Measurements from ENCODE around the gene DNAI2. TPM values are rescaled to one million over a fixed set of nuclear protein-coding genes. Genes with fewer than 3 reads are reported as not detected.
A peak's percentile ranks its signal among the peaks of the same experiment; 100 is the strongest.

Gene DNAI2
- total and polyA plus RNA-seq, 4 donors: 4.1 to 14.2 (median 6.7) TPM

- Histone ChIP-seq H3K4me3 (no peak overlapping the region), H3K9ac (ENCODE audit: insufficient read depth in 1 of 2, low read length in 2 of 2) (no peak overlapping the region), H3K9me3 (ENCODE audit: control insufficient read depth in 4 of 4, insufficient read depth in 3 of 4, low read length in 3 of 4) (no peaks in the 10 kb centered on the region), H3K27me3 (ENCODE audit: control insufficient read depth in 3 of 3, insufficient read depth in 3 of 3, low read length in 2 of 3) (no peaks in the 10 kb centered on the region), H3K36me3 (ENCODE audit: control insufficient read depth in 4 of 4, insufficient read depth in 4 of 4, low read length in 4 of 4) (no peaks in the 10 kb centered on the region), H3K27ac (ENCODE audit: low read depth in 1 of 2, low read length in 1 of 2) (no peak overlapping the region), H3K4me1 (ENCODE audit: control insufficient read depth in 5 of 5, insufficient read depth in 5 of 5, low read length in 5 of 5) (no peaks in the 10 kb centered on the region)
- ATAC-seq (ENCODE audit: insufficient read depth, low FRiP score) (no peak), DNase-seq (no peak)
- 90 to 92% methylated on average over 10 of the region's 10 CpGs for WGBS, 2 donors
- TF ChIP-seq, protein P1, sequence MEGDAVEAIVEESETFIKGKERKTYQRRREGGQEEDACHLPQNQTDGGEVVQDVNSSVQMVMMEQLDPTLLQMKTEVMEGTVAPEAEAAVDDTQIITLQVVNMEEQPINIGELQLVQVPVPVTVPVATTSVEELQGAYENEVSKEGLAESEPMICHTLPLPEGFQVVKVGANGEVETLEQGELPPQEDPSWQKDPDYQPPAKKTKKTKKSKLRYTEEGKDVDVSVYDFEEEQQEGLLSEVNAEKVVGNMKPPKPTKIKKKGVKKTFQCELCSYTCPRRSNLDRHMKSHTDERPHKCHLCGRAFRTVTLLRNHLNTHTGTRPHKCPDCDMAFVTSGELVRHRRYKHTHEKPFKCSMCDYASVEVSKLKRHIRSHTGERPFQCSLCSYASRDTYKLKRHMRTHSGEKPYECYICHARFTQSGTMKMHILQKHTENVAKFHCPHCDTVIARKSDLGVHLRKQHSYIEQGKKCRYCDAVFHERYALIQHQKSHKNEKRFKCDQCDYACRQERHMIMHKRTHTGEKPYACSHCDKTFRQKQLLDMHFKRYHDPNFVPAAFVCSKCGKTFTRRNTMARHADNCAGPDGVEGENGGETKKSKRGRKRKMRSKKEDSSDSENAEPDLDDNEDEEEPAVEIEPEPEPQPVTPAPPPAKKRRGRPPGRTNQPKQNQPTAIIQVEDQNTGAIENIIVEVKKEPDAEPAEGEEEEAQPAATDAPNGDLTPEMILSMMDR (IDR thresholded peaks at IDR 0.05; ENCODE audit: control extremely low read depth, extremely low read depth): no peak
These were observed 44.4 kb downstream of the DNAI2 start for GRCh38 chr17:74318391-74318790.

- H3K36me3 ChIP-seq (ENCODE audit: control insufficient read depth in 4 of 4, insufficient read depth in 4 of 4, low read length in 4 of 4): no peaks in the 10 kb centered on the region
- WGBS, 2 donors: 94 to 97% methylated on average over 6 of the region's 6 CpGs
- DNase-seq (no peak), ATAC-seq (ENCODE audit: insufficient read depth, low FRiP score) (no peak)
- no peak overlapping the region for H3K9ac ChIP-seq (ENCODE audit: insufficient read depth in 1 of 2, low read length in 2 of 2)
- TF ChIP-seq, protein P1 (IDR thresholded peaks at IDR 0.05; ENCODE audit: control extremely low read depth, extremely low read depth): no peak
- peaks cover 0 to 19% (median 7%) of the 10 kb centered on the region in 3 donors for H3K27me3 ChIP-seq (ENCODE audit: control insufficient read depth in 3 of 3, insufficient read depth in 3 of 3, low read length in 2 of 3)
- H3K4me3 ChIP-seq: no peak overlapping the region
- no peaks in the 10 kb centered on the region for H3K9me3 ChIP-seq (ENCODE audit: control insufficient read depth in 4 of 4, insufficient read depth in 3 of 4, low read length in 3 of 4)
- H3K4me1 ChIP-seq (ENCODE audit: control insufficient read depth in 5 of 5, insufficient read depth in 5 of 5, low read length in 5 of 5): peaks cover 0 to 14% (median 4%) of the 10 kb centered on the region in 5 donors
- no peak overlapping the region for H3K27ac ChIP-seq (ENCODE audit: low read depth in 1 of 2, low read length in 1 of 2)
These were observed 50.5 kb downstream of the DNAI2 start for GRCh38 chr17:74324521-74324920.

GRCh38 chr17:74325376-74325742 lies 51.3 kb downstream of the DNAI2 start:
- H3K9ac ChIP-seq (ENCODE audit: insufficient read depth in 1 of 2, low read length in 2 of 2): no peak overlapping the region
- ATAC-seq (ENCODE audit: insufficient read depth, low FRiP score): no peak
- no peak overlapping the region for H3K4me3 ChIP-seq
- no peaks in the 10 kb centered on the region for H3K9me3 ChIP-seq (ENCODE audit: control insufficient read depth in 4 of 4, insufficient read depth in 3 of 4, low read length in 3 of 4)
- no peaks in the 10 kb centered on the region for H3K36me3 ChIP-seq (ENCODE audit: control insufficient read depth in 4 of 4, insufficient read depth in 4 of 4, low read length in 4 of 4)
- TF ChIP-seq, protein P1 (IDR thresholded peaks at IDR 0.05; ENCODE audit: control extremely low read depth, extremely low read depth): no peak
- H3K27ac ChIP-seq (ENCODE audit: low read depth in 1 of 2, low read length in 1 of 2): no peak overlapping the region
- H3K27me3 ChIP-seq (ENCODE audit: control insufficient read depth in 3 of 3, insufficient read depth in 3 of 3, low read length in 2 of 3): peaks cover 0 to 19% (median 7%) of the 10 kb centered on the region in 3 donors
- no peak for DNase-seq
- H3K4me1 ChIP-seq (ENCODE audit: control insufficient read depth in 5 of 5, insufficient read depth in 5 of 5, low read length in 5 of 5): peaks cover 0 to 14% (median 4%) of the 10 kb centered on the region in 5 donors
- 33 to 37% methylated on average over 11 of the region's 11 CpGs for WGBS, 2 donors

GRCh38 chr17:74325743-74326379 lies 51.8 kb downstream of the DNAI2 start, which contains the start of gene KIF19:
KIF19 (plus strand) TSS chr17:74326226; CDS start chr17:74326350, 124 bp downstream.
- peaks cover 0 to 19% (median 7%) of the 10 kb centered on the region in 3 donors for H3K27me3 ChIP-seq (ENCODE audit: control insufficient read depth in 3 of 3, insufficient read depth in 3 of 3, low read length in 2 of 3)
- no peaks in the 10 kb centered on the region for H3K9me3 ChIP-seq (ENCODE audit: control insufficient read depth in 4 of 4, insufficient read depth in 3 of 4, low read length in 3 of 4)
- H3K9ac ChIP-seq (ENCODE audit: insufficient read depth in 1 of 2, low read length in 2 of 2): no peak within 1 kb of the TSS
- no peak within 1 kb of the TSS for H3K27ac ChIP-seq (ENCODE audit: low read depth in 1 of 2, low read length in 1 of 2)
- DNase-seq: peak; percentile 57 to 74 (median 72)
- WGBS, 2 donors: 4 to 12% methylated on average over 16 to 73 of the region's 73 CpGs
- TF ChIP-seq, protein P1 (IDR thresholded peaks at IDR 0.05; ENCODE audit: control extremely low read depth, extremely low read depth): no peak
- no peak within 1 kb of the TSS for H3K4me3 ChIP-seq
- peaks cover 0 to 14% (median 4%) of the 10 kb centered on the region in 5 donors for H3K4me1 ChIP-seq (ENCODE audit: control insufficient read depth in 5 of 5, insufficient read depth in 5 of 5, low read length in 5 of 5)
- no peak for ATAC-seq (ENCODE audit: insufficient read depth, low FRiP score)
- H3K36me3 ChIP-seq (ENCODE audit: control insufficient read depth in 4 of 4, insufficient read depth in 4 of 4, low read length in 4 of 4): no peaks in the 10 kb centered on the region

Data from lung (tissue), 12 donors.